Measurements from ENCODE around the gene HMHB1.
A peak's percentile ranks its signal among the peaks of the same experiment; 100 is the strongest.
"Not testable (repeated sequence)": the region's sequence is repeated elsewhere in the genome, so short reads cannot be mapped to it uniquely, and the experiment has no call there.

The HMHB1 gene

GRCh38 chr5:143801252-143801939 is 10.6 kb upstream of the HMHB1 start:
- no peak for FAIRE-seq
- no peak for DNase-seq (ENCODE audit: low spot score)

GRCh38 chr5:143805861-143806260 is 6.1 kb upstream of the HMHB1 start:
- FAIRE-seq (no peak), DNase-seq (ENCODE audit: low spot score) (no peak)

GRCh38 chr5:143806579-143806978 is 5.4 kb upstream of the HMHB1 start:
- no peak for DNase-seq (ENCODE audit: low spot score)
- no peak for FAIRE-seq

GRCh38 chr5:143807401-143807800 is 4.6 kb upstream of the HMHB1 start:
- FAIRE-seq (no peak), DNase-seq (ENCODE audit: low spot score) (no peak)

- not testable (repeated sequence) for DNase-seq (ENCODE audit: low spot score); FAIRE-seq
Observed at GRCh38 chr5:143816370-143816769, 4.4 kb downstream of the HMHB1 start.

GRCh38 chr5:143819716-143820115 is 7.8 kb downstream of the HMHB1 start:
- no peak for FAIRE-seq
- no peak for DNase-seq (ENCODE audit: low spot score)

- no peak for FAIRE-seq
- no peak for DNase-seq (ENCODE audit: low spot score)
Observed at GRCh38 chr5:143820451-143820850, 8.5 kb downstream of the HMHB1 start.

GRCh38 chr5:143824851-143825720 is 13.1 kb downstream of the HMHB1 start:
- FAIRE-seq = peak; percentile 5

GRCh38 chr5:143826951-143827444 is 15.0 kb downstream of the HMHB1 start:
- FAIRE-seq (no peak), DNase-seq (ENCODE audit: low spot score) (no peak)

More at GRCh38 chr5:143824851-143825720, 13.1 kb downstream of the HMHB1 start:
- peak; percentile 53 for DNase-seq (ENCODE audit: low spot score)

- no peak for FAIRE-seq
- DNase-seq (ENCODE audit: low spot score) = no peak
Observed at GRCh38 chr5:143828710-143829109, 16.7 kb downstream of the HMHB1 start.

GRCh38 chr5:143833177-143833576 is 21.2 kb downstream of the HMHB1 start:
- FAIRE-seq = no peak
- no peak for DNase-seq (ENCODE audit: low spot score)

- no peak for FAIRE-seq
- DNase-seq (ENCODE audit: low spot score) = no peak
Observed at GRCh38 chr5:143835251-143835650, 23.3 kb downstream of the HMHB1 start.

- DNase-seq (ENCODE audit: low spot score) = no peak
- FAIRE-seq = no peak
Observed at GRCh38 chr5:143836161-143836725, 24.3 kb downstream of the HMHB1 start.

- FAIRE-seq (no peak), DNase-seq (ENCODE audit: low spot score) (no peak)
Observed at GRCh38 chr5:143837306-143837848, 25.4 kb downstream of the HMHB1 start.

GRCh38 chr5:143841446-143841845 is 29.5 kb downstream of the HMHB1 start:
- DNase-seq (ENCODE audit: low spot score) (no peak), FAIRE-seq (no peak)

- FAIRE-seq (peak; percentile 57), DNase-seq (ENCODE audit: low spot score) (peak; percentile 48)
Observed at GRCh38 chr5:143842920-143843319, 31.0 kb downstream of the HMHB1 start.

GRCh38 chr5:143843461-143843860 is 31.5 kb downstream of the HMHB1 start:
- no peak for DNase-seq (ENCODE audit: low spot score)
- no peak for FAIRE-seq

- DNase-seq (ENCODE audit: low spot score) (no peak), FAIRE-seq (no peak)
Observed at GRCh38 chr5:143850050-143850683, 38.2 kb downstream of the HMHB1 start.

GRCh38 chr5:143851383-143851782 is 39.4 kb downstream of the HMHB1 start:
- no peak for FAIRE-seq
- no peak for DNase-seq (ENCODE audit: low spot score)

- FAIRE-seq (no peak), DNase-seq (ENCODE audit: low spot score) (no peak)
Observed at GRCh38 chr5:143860211-143860610, 48.2 kb downstream of the HMHB1 start.

GRCh38 chr5:143862271-143862670 is 50.3 kb downstream of the HMHB1 start:
- no peak for DNase-seq (ENCODE audit: low spot score)
- FAIRE-seq = no peak

All from RCC 7860 (cell line).